Gastroesophageal sphincter (tissue), 3 donors: Measurements from ENCODE around the gene PIK3R4.
A peak's percentile ranks its signal among the peaks of the same experiment; 100 is the strongest.

Experiments
- CTCF ChIP-seq, 4 experiments: fragments of 200-600 bp in 2 of 4; fragments of 450-650 bp in 2 of 4; sonication (generic) in 1 of 4; IDR thresholded peaks; one replicate each; pipeline ENCODE4 v1.5.1; 2017 to 2019; ENCODE audit warnings: antibody characterized with exemption in 4 of 4, mild to moderate bottlenecking in 2 of 4, moderate library complexity in 2 of 4
- EP300 ChIP-seq: sonication (generic); formaldehyde crosslinking; IDR thresholded peaks from one replicate; pipeline ENCODE4 v1.6.1; 2017; ENCODE audit warnings: antibody characterized with exemption, mild to moderate bottlenecking
- POLR2A ChIP-seq, 2 donors: fragments of 450-650 bp; IDR thresholded peaks; one replicate each; pipeline ENCODE4 v1.6.1; 2017; ENCODE audit warnings: antibody characterized with exemption in 2 of 2, mild to moderate bottlenecking in 2 of 2, moderate library complexity in 1 of 2
- POLR2AphosphoS5 ChIP-seq: sonication (generic); formaldehyde crosslinking; IDR thresholded peaks from one replicate; pipeline ENCODE4 v1.6.1; 2017; ENCODE audit warnings: antibody characterized with exemption

- TF ChIP-seq CTCF (IDR thresholded peaks at IDR 0.05) (peak; percentile 69 to 79 (median 76)), POLR2A (IDR thresholded peaks at IDR 0.05) (no peak), POLR2AphosphoS5 (no peak), EP300 (no peak)
These were observed 13.2 kb upstream of the PIK3R4 start for GRCh38 chr3:130759692-130760338.
